ENCODE measurements around the gene CNKSR3.
A peak's percentile ranks its signal among the peaks of the same experiment; 100 is the strongest.
"Not testable (repeated sequence)": the region's sequence is repeated elsewhere in the genome, so short reads cannot be mapped to it uniquely, and the experiment has no call there.

Gene CNKSR3

DNA sequence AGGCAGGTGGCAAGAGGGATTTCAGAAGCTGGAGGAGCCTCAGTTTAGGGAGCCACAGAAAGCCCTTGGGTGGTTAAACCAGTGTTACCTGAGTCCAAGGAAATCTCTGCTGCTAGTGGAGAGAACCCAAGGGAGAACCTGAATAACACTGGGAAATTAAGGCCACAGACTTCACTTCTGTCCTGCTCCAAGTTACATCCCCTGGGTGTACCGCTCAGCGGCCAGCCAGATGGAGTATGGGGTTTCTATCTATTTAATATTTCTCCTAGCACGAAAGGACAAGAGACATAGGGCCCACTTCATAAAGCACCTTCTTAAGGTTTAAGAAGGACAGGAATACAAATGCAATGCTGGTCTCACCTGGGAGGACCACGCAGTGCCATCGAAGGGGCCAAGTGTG is 5.8 kb upstream of the CNKSR3 start:
- DNase-seq (ENCODE audit: low read depth in 2 of 2), result no peak
- H3K4me3 ChIP-seq (replicated peaks in 1 of 2; ENCODE audit: low read depth in 2 of 2, low read length in 2 of 2), result peak overlapping the region in 1 of 2 donors; percentile 11
- TF ChIP-seq, protein P1, sequence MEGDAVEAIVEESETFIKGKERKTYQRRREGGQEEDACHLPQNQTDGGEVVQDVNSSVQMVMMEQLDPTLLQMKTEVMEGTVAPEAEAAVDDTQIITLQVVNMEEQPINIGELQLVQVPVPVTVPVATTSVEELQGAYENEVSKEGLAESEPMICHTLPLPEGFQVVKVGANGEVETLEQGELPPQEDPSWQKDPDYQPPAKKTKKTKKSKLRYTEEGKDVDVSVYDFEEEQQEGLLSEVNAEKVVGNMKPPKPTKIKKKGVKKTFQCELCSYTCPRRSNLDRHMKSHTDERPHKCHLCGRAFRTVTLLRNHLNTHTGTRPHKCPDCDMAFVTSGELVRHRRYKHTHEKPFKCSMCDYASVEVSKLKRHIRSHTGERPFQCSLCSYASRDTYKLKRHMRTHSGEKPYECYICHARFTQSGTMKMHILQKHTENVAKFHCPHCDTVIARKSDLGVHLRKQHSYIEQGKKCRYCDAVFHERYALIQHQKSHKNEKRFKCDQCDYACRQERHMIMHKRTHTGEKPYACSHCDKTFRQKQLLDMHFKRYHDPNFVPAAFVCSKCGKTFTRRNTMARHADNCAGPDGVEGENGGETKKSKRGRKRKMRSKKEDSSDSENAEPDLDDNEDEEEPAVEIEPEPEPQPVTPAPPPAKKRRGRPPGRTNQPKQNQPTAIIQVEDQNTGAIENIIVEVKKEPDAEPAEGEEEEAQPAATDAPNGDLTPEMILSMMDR (IDR thresholded peaks at IDR 0.05; ENCODE audit: low read depth, low read length), result no peak

DNA sequence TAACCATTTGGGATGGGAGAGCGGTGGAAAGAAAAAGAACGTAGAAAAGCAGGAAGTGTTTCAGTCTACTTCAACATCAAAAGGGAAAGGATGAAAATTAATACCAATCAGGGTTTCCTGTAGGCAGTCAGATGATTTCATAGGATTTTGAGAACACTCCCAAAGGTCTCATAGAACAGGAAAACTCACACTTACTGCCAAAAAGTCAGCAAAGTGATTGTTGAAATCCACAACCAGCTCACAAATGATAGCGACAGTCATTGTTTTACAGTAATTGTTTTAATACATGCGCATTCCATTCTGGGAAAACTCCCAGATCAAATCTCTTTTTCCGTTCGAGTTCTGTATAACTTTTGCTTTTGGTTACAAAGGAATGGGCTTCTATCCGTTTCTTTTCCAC is 5.3 kb upstream of the CNKSR3 start:
- DNase-seq (ENCODE audit: low read depth in 2 of 2), result peak in 1 of 2 donors; percentile 64
- peak overlapping the region in 1 of 2 donors; percentile 11 for H3K4me3 ChIP-seq (replicated peaks in 1 of 2; ENCODE audit: low read depth in 2 of 2, low read length in 2 of 2)
- TF ChIP-seq, protein P1 (IDR thresholded peaks at IDR 0.05; ENCODE audit: low read depth, low read length), result no peak

DNA sequence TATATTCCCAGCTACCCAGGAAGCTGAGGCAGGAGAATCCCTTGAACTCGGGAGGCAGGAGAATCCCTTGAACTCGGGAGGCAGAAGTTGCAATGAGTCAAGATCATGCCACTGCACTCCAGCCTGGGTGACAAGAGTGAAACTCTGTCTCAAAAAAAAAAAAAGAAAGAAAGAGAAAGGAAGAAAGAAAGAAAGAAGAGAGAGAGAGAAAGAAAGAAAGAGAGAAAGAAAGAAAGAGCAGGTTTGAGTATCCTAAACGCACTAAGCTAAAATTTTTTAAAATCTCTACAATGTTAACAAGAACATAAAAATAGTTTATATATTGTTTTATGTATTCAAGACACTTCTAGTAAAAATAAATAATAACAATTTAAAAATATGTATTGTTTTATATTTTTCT is 4.6 kb upstream of the CNKSR3 start:
- DNase-seq (ENCODE audit: low read depth in 2 of 2); H3K4me3 ChIP-seq (replicated peaks in 1 of 2; ENCODE audit: low read depth in 2 of 2, low read length in 2 of 2): not testable (repeated sequence)

DNA sequence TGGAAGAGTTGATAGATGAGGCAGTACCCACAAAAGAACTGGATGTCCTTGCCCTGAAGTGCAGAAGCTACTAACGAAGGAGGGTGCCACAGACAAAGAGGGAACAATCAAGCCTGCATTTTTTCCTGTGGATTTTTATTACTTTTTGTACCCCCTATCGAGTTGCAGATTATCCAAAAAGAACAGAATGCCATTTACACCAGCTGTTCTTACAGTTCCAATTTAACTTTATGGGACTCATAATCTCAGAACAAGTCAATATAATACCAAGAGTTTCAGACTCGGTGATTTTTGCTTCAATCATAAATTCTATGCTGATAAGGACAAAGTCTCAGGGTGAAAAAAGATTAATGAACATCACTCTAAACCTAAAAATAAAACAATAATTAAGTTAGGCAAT is 4.0 kb upstream of the CNKSR3 start:
- TF ChIP-seq, protein P1 (IDR thresholded peaks at IDR 0.05; ENCODE audit: low read depth, low read length), result no peak
- no peak overlapping the region for H3K4me3 ChIP-seq (replicated peaks in 1 of 2; ENCODE audit: low read depth in 2 of 2, low read length in 2 of 2)

DNA sequence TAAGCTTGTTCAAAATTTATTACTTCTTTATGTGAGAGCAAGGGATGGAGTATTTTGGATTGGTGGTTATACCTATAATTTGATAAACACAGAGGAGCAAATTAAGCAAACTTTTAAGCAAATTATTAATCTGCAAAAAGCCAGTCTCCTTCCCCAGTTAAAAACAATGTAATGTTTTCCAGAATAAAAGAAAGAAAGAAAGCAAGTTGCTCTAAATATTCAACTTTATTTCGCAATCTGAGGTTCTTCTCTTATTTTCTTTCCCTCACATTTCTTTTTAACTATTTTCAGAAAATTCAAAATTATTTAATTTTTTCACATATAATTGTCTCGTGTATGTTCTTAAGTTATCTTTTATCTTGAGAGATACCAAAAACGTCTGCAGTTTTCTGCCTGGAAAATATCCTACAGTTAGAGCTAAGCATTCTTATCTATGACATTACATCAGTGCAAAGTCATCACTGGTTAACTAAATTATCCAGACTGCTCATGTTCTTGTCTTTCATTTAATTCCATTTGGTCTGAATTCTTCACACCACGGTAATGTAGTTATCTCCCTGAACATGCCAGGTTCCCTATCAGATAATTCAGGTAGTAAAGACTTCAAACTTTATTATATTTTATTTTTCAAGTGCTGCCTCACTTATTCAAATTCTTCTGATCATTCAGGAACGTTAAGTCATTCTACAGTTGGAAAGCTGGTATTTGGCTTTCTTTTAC is 3.3 kb upstream of the CNKSR3 start:
- H3K4me3 ChIP-seq (replicated peaks in 1 of 2; ENCODE audit: low read depth in 2 of 2, low read length in 2 of 2), result no peak overlapping the region
- TF ChIP-seq, protein P1 (IDR thresholded peaks at IDR 0.05; ENCODE audit: low read depth, low read length), result no peak
- DNase-seq (ENCODE audit: low read depth in 2 of 2), result no peak

More for the DNA sequence above, 4.0 kb upstream of the CNKSR3 start:
- no peak for DNase-seq (ENCODE audit: low read depth in 2 of 2)

DNA sequence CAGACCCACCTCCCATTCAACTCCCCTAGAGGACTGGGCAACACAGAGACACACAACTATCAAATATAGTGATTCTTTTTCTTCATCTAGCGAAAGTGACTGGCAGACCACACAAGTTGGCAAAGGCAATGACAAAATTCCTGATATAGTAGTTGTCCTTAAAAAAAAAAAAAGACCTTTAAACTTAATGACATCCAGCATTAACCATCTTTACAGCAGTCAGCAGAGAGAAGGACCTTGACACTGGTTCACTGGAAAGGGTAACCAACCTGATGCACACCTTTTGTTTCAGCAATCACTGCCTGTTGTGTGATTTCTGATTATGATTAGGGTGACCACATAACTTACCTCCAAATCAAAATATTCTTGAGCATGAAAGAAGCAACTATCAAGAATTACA is 1.7 kb upstream of the CNKSR3 start:
- DNase-seq (ENCODE audit: low read depth in 2 of 2), result no peak
- TF ChIP-seq, protein P1 (IDR thresholded peaks at IDR 0.05; ENCODE audit: low read depth, low read length), result no peak
- H3K4me3 ChIP-seq (replicated peaks in 1 of 2; ENCODE audit: low read depth in 2 of 2, low read length in 2 of 2), result no peak overlapping the region

DNA sequence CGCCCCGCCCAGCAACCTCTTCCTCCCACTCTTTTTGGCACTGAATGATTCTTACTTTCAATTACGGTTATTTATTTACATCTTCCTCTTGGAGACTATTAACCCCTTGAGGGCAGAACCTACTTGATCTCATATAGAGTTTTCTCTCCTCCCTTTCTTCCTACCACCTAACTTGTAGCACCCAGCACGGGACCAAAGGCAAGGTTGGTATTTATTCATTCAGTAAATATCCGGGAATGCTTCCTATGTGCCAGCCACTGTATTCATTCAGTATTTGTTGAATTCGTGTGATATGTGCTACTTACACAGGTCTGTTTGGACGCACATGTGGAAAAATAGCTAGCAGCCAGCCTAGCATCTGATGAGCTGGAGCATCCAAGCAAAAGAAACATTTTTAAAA is 1.3 kb upstream of the CNKSR3 start:
- TF ChIP-seq, protein P1 (IDR thresholded peaks at IDR 0.05; ENCODE audit: low read depth, low read length), result no peak
- H3K4me3 ChIP-seq (replicated peaks in 1 of 2; ENCODE audit: low read depth in 2 of 2, low read length in 2 of 2), result no peak overlapping the region
- no peak for DNase-seq (ENCODE audit: low read depth in 2 of 2)
